ENCODE results near the gene DDX19B. TPM values are rescaled to one million over a fixed set of nuclear protein-coding genes. Genes with fewer than 3 reads are reported as not detected.
"Not testable (repeated sequence)": the region's sequence is repeated elsewhere in the genome, so short reads cannot be mapped to it uniquely, and the experiment has no call there.

DDX19B gene
- total RNA-seq, 1 donor from 2014 or later: 22.1 TPM

- intact Hi-C loops (cut with DNase I): no loop called here
- ATAC-seq (no peak), DNase-seq (ENCODE audit: low spot score) (no peak)
These were observed 38.8 kb downstream of the DDX19B start for GRCh38 chr16:70337814-70338213.

GRCh38 chr16:70341600-70341999 is 42.6 kb downstream of the DDX19B start:
- ATAC-seq (no peak), DNase-seq (ENCODE audit: low spot score) (no peak)
- intact Hi-C loops (cut with DNase I): no loop called here

DNA sequence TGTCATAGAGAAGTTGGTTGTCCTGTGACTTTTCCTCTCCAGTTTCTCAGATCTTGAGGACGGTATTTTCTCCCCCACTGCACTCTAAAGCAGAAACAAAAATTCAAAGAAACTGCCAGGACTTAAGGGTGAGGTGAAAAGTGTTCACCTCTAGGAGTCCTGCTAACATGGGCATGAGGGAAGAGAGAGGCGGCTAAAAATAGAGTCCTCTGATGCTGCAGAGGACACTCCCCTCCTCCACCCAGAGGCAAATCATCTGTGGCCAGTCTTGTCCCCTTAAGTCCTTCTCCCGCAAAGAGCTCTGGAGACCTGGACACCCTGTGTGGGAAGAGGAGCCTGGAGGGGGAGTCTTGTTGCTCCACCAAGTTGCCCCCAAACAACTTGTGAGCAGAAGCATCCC is 43.0 kb downstream of the DDX19B start:
- DNase-seq (ENCODE audit: low spot score) (no peak), ATAC-seq (no peak)
- intact Hi-C loops (cut with DNase I): no loop called here

- no peak for ATAC-seq
- no peak for DNase-seq (ENCODE audit: low spot score)
- intact Hi-C loops (cut with DNase I): no loop called here
These were observed 46.9 kb downstream of the DDX19B start for GRCh38 chr16:70345840-70346239.

DNA sequence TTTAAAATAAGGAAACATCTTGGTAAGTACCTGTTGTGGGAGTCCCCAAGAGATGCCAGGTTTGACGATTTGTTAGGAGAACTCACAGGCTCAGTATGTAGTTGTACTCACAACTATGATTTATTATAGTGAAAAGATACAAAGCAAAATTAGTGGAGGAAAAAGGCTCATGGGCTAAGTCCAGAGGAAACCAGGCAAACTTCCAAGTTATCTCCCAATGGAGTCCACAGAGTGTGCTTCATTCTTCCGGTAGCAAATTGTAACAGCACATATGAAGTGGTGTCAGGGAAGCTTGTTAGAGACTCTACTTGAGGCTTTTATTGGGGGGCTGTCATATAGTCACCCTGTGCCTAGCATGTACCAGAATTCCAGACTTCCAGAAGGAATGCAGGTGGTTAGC is 50.0 kb downstream of the DDX19B start:
- ATAC-seq (no peak), DNase-seq (ENCODE audit: low spot score) (no peak)
- intact Hi-C loops (cut with DNase I): no loop called here

DNA sequence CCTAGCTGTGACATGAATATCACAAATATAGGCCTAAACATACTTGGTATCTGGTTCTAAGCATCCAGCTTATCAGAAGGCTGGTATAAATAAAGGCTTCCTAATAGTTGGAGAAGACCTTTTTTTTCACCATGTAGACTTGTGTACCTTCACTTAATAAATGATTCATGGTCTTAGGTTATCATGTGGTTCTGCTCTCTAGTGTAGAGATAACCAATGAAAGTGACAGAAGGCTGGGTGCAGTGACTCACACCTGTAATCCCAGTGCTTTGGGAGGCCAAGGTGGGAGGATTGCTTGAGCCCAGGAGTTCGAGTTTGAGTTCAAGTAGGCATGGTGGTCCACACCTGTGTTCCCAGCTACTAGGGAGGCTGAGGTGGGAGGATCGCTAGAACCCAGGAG is 50.8 kb downstream of the DDX19B start:
- ATAC-seq: no peak
- no peak for DNase-seq (ENCODE audit: low spot score)
- intact Hi-C loops (cut with DNase I): no loop called here

- ATAC-seq: no peak
- intact Hi-C loops (cut with DNase I): no loop called here
- DNase-seq (ENCODE audit: low spot score): no peak
These were observed 60.6 kb downstream of the DDX19B start for GRCh38 chr16:70359552-70359951.

GRCh38 chr16:70364399-70364798 is 65.4 kb downstream of the DDX19B start:
- ATAC-seq: no peak

DNA sequence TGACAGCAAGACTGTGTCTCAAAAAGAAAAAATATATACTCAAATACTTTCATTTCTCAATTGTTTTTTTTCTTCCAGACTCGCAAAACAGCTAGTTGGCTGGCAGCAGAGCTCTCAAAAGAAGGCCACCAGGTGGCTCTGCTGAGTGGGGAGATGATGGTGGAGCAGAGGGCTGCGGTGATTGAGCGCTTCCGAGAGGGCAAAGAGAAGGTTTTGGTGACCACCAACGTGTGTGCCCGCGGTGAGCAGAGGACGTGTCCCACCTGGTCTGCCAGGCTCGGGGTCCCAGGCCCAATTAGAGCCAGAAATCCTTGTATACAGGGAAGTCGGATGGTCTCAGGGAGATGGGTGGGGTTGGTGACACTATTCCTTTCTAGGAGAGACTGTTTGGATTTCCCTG is 71.2 kb downstream of the DDX19B start:
- DNase-seq (ENCODE audit: low spot score); intact Hi-C loops (cut with DNase I): not testable (repeated sequence)
- peak; percentile 69 for ATAC-seq

More at GRCh38 chr16:70364399-70364798, 65.4 kb downstream of the DDX19B start:
- no peak for DNase-seq (ENCODE audit: low spot score)
- intact Hi-C loops (cut with DNase I): no loop called here

GRCh38 chr16:70370924-70371323 is 71.9 kb downstream of the DDX19B start:
- DNase-seq (ENCODE audit: low spot score) (no peak), ATAC-seq (no peak)
- intact Hi-C loops (cut with DNase I): no loop called here

DNA sequence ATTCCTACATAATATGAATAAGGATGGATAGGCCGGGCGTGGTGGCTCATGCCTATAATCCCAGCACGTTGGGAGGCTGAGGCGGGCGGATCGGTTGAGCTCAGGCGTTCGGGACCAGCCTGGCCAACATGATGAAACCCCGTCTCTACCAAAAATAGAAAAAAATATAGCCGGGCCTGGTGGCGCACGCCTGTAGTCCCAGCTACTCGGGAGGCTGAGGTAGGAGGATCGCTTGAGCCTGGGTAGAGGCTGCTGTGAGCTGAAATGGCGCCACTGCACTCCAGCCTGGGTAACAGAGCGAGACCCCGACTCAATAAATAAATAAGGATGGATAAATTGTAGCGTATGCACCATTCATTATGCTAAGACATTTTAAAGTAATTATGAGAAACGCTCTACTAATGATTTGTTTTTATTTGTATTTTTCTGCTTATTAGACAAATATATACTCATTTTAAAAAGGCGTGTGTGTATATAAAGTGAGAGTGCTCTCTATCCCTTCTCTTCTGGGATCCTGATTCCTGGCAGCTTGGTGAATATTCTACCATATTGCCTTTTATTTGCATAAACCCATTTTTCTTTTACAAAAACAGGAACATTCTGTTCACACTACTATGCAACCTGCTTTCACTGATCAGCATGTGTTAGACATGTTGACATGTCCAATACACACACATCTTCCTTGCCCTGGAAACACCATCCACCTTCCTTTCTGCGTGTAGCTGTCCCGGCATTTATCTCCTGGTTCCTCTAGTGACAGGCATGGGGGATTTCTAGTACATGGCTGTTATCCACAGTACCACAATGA is 74.1 kb downstream of the DDX19B start:
- intact Hi-C loops (cut with DNase I): no loop called here
- DNase-seq (ENCODE audit: low spot score) (no peak), ATAC-seq (no peak)

DNA sequence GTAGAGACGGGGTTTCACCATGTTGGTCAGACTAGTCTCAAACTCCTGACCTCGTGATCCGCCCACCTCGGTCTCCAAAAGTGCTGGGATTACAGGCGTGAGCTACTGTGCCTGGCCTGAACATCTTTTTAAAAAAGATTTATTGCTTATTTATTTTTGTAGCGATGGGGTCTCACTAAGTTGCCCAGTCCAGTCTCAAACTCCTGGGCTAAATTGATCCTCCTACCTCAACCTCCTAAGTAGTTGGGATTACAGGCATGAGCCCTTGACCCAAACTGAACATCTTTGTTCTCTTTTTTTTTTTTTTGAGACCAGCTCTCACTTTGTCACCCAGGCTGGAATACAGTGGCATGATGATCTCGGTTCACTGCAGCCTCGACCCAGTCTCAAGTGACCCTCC is 75.2 kb downstream of the DDX19B start:
- ATAC-seq: no peak
- intact Hi-C loops (cut with DNase I): no loop called here
- no peak for DNase-seq (ENCODE audit: low spot score)

- no peak for ATAC-seq
- intact Hi-C loops (cut with DNase I): no loop called here
- no peak for DNase-seq (ENCODE audit: low spot score)
These were observed 76.9 kb downstream of the DDX19B start for GRCh38 chr16:70375636-70376611.

- intact Hi-C loops (cut with DNase I): no loop called here
- DNase-seq (ENCODE audit: low spot score): no peak
These were observed 78.8 kb downstream of the DDX19B start for GRCh38 chr16:70377782-70378181.

DNA sequence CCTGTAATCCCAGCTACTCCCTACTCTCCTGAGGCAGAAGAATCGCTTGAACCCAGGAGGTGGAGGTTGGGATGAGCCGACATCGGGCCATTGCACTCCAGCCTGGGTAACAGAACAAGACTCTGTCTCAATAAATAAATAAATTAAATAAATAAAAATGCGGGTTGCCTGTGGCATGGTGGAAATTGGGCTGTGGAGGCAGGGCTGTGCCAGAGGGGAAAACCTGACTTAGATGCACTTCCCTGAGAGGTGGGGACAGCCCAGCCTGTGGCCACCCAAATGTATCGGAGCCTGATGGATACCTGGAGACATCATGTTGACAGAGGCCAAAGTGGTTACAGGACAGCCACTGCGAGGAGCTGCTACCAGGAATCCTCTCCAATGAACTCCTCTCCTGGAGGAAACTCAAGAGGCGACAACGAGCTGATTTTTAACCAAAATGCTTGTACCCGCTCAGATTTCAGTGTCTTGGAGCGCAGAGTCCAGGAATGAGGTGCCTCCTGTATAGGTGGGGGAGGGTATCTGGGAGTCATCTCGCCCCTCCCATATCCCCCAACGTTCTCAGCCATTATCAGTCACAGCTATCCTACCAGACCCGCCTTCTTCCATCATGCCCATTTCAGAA is 80.0 kb downstream of the DDX19B start:
- no peak for ATAC-seq
- intact Hi-C loops (cut with DNase I): no loop called here

More at GRCh38 chr16:70377782-70378181, 78.8 kb downstream of the DDX19B start:
- no peak for ATAC-seq

GRCh38 chr16:70380248-70380918 is 81.4 kb downstream of the DDX19B start:
- DNase-seq (ENCODE audit: low spot score) (peak; percentile 75), ATAC-seq (peak; percentile 63)
- intact Hi-C loops (cut with DNase I): no loop called here

More for the DNA sequence above, 80.0 kb downstream of the DDX19B start:
- DNase-seq (ENCODE audit: low spot score): no peak

- intact Hi-C loops (cut with DNase I): no loop called here
- DNase-seq (ENCODE audit: low spot score): peak; percentile 97
- ATAC-seq: peak; percentile 98
These were observed 82.1 kb downstream of the DDX19B start for GRCh38 chr16:70380919-70381603.

DNA sequence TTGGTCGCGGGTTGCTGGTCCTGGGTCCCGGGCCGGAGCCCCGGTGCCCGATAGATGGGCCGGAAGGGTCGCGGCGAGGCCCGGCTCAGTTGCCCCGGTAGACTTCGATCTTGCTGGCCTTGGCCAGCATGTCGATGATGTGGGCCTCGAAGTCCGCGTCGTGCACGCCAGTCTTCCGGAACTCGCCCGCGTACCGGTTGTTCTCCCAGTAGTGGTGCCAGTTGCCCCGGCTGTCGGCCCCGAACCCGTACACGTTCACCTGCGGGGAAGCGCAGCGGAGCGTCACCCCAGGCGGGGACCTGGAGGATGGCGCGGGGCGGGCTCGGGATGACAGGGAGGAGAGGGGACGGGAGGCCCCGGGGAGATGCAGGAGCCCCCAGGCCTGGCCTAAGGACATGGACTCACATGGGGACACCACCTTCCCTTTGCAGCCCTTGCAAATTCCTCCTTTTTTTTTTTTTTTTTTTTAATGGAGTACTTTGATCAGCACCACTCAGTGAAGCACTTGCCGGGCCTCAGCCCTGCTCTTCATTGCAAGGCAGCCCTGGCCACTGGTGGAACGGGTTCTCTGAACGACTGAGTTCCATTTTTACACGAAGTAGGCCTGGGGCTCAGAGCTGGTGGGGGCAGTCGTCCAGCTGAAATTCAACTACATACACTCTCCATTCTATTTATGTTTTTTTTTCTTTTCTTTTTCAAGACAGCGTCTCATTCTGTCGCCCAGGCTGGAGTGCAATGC is 82.8 kb downstream of the DDX19B start:
- DNase-seq (ENCODE audit: low spot score): no peak
- intact Hi-C loops (cut with DNase I): no loop called here
- peak; percentile 38 for ATAC-seq
